ENCODE results near the gene OR52E4.

DNA sequence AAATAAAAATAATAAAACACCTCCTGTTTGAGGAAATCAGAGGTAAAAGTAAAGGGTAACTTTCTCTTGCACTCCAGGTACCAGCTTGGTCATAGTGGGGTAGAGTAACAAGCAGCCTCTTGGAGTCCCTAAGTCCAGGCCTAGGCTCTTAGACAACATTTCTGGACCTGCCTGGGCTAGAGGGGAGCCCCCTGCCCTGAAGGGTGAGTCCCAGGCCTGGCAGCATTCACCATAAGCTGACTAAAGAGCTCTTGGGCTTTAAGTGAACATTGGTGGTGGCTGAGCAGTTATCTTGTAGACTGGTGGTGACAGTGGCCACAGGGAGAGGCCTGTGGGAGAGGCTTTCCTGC lies 43.0 kb downstream of the OR52E4 start:
- TF ChIP-seq EGR1 (IDR thresholded peaks at IDR 0.05), result no peak
- TF ChIP-seq, protein P1, sequence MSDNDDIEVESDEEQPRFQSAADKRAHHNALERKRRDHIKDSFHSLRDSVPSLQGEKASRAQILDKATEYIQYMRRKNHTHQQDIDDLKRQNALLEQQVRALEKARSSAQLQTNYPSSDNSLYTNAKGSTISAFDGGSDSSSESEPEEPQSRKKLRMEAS (IDR thresholded peaks at IDR 0.05), result no peak
- no peak for TF ChIP-seq RAD21 (IDR thresholded peaks at IDR 0.05; ENCODE audit: low read depth)
- no peak for TF ChIP-seq YY1 (IDR thresholded peaks at IDR 0.05; ENCODE audit: low read depth)

Data from Ishikawa (cell line).